Adrenal gland (tissue), 12 donors: ENCODE data around the gene IRAK3. TPM values are rescaled to one million over a fixed set of nuclear protein-coding genes. Genes with fewer than 3 reads are reported as not detected.

Experiments
- DNase-seq, 7 donors: peaks; one replicate each; pipeline ENCODE4 v3.0.0-alpha.2; 2019 to 2020
- H3K27ac ChIP-seq, 5 donors: fragments of 200-600 bp; sonication (generic) in 4 of 5; 1 replicate in 3 of 5; 2 replicates in 2 of 5; pipeline versions ENCODE4 v1.5.1 to v1.8.0; 2016 to 2020; ENCODE audit warnings: mild to moderate bottlenecking in 1 of 5
- H3K27me3 ChIP-seq: fragments of 200-600 bp; 2 replicates; pipeline ENCODE4 v1.8.0; 2021
- H3K36me3 ChIP-seq, 2 donors: fragments of 200-600 bp; replicated peaks in 1 of 2; 1 replicate in 1 of 2; 2 replicates in 1 of 2; pipeline versions ENCODE4 v1.5.1 to v1.8.0; 2018 to 2022
- H3K4me1 ChIP-seq, 2 donors: fragments of 200-600 bp; replicated peaks in 1 of 2; 1 replicate in 1 of 2; 2 replicates in 1 of 2; pipeline versions ENCODE4 v1.5.1 to v1.8.0; 2018 to 2021
- H3K4me3 ChIP-seq, 4 donors: fragments of 200-600 bp; sonication (generic) in 3 of 4; one replicate each; pipeline ENCODE4 v1.5.1; 2016 to 2018
- H3K9me3 ChIP-seq, 3 donors: fragments of 200-600 bp; sonication (generic) in 1 of 3; replicated peaks in 1 of 3; 1 replicate in 2 of 3; 2 replicates in 1 of 3; pipeline versions ENCODE4 v1.5.1 to v1.8.0; 2016 to 2021
- CTCF ChIP-seq, 6 experiments: fragments of 450-650 bp in 4 of 6; fragments of 200-600 bp in 2 of 6; sonication (generic) in 1 of 6; IDR thresholded peaks; 1 replicate in 5 of 6; 2 replicates in 1 of 6; pipeline versions ENCODE4 v1.5.1 to v1.8.0; 2016 to 2021; ENCODE audit warnings: antibody characterized with exemption in 6 of 6, mild to moderate bottlenecking in 2 of 6, moderate library complexity in 1 of 6
- POLR2A ChIP-seq, 2 donors: fragments of 450-650 bp; IDR thresholded peaks; one replicate each; pipeline ENCODE4 v1.6.1; 2017; ENCODE audit warnings: antibody characterized with exemption in 2 of 2, mild to moderate bottlenecking in 2 of 2, moderate library complexity in 1 of 2
- WGBS, 4 donors: extraction: QIAGEN DNeasy Blood & Tissue Kit in 2 of 4; methylation state at CpG; one replicate each; pipeline versions ENCODE4 v1.1.5 to v1.1.7; 2013 to 2017; 5-methylcytosine and 5-hydroxymethylcytosine counted together
- intact Hi-C, 2 donors: fragments of 100-400 bp; cut with DNase I; formaldehyde crosslinking; loops; one replicate each; pipeline versions ENCODE4 v1.14.1 to v1.15.0; 2022 to 2023
- polyA plus RNA-seq, 3 donors: library from polyadenylated mRNA; stranded (reverse); fragments of 200-250 nt in 2 of 3; fragments of 350-450 nt in 1 of 3; fragmentation: Illumina TruSeq in 1 of 3; extraction: RNeasy Lipid Tissue Mini Kit (QIAGEN cat#74804) in 1 of 3; gene quantifications; one replicate each; pipeline ENCODE4 v1.2.3, GENCODE V29; 2013 to 2014
- total RNA-seq, 9 donors: library from RNA; depleted of rRNA in 4 of 9; stranded (reverse); fragments of >200 nt in 4 of 9; fragments of 120-200 nt in 1 of 9; fragmentation: NEBNext Ultra II Directional in 1 of 9; extraction: Animal tissue kit (Norgen Biotek cat#: 25700) in 1 of 9; gene quantifications; one replicate each; pipeline versions ENCODE4 v1.1.0 to v1.2.4, GENCODE V29; 2013 to 2023
- donor health status: healthy with polysubstance abuse.
- donor health status: Bipolar disorder and iron deficiency.
- donor health status: DM: yes; HTN: yes; CAD: no.
- donor health status: DM: no; HTN: no; CAD: no.
- donor health status: DM: no; HTN: no; CAD: no.
- donor health status: DM: yes; HTN: yes; CAD: no.

IRAK3 gene
- total and polyA plus RNA-seq, 12 donors, result 3.3 to 29.0 (median 8.3) TPM

GRCh38 chr12:66189889-66190288 lies 875 bp downstream of the IRAK3 start:
- 54 to 63% (median 60%) methylated on average over 6 of the region's 6 CpGs for WGBS, 4 donors

DNA sequence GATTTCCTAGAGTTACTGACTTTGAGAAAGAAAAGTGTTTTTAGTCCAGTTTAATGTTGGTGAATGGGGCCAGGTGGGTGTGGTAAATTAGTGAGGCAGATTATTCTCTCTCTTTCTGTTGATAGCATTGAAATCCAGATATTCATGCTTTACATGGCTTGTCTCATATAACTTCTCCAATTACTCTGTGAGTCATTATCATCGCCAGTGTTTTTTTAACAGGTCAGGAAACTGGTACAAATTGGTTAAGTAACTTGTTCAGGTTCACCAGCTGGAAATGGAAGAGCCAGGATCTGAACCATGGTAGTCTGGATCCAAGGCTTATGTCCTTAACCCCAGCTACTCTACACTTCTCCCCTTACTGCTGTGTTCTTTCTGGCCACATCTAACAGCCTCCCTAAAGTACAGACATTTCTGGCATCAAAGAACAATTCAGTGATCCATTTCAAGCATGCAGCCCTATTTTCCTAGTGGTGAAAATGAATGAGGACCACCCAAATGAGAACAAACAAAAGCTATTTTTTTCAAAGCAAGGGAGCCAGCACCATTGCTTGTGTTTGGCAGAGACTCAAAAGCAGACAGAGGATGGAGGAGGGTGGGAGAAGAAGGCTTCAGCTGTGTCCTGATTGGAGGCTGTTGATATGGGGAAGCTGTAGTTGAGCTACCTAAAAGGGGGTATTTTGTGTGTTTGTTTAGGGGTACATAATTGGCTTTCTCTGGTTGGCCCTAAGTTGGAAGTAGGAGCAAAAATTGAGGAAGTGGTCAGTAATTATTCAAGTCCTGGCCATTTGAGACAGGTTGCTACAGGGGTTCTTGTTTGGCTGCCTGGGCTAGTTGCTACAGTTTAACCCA lies 1.7 kb downstream of the IRAK3 start:
- peaks cover 0 to 26% of the 10 kb centered on the region in 2 donors for H3K4me1 ChIP-seq
- H3K27me3 ChIP-seq, result no peaks in the 10 kb centered on the region
- H3K9me3 ChIP-seq, result no peaks in the 10 kb centered on the region
- WGBS, 4 donors, result 52 to 87% (median 66%) methylated on average over 1 of the region's 1 CpG
- H3K36me3 ChIP-seq, result no peaks in the 10 kb centered on the region
- peak overlapping the region in 3 of 5 donors; percentile 65 to 87 (median 81) for H3K27ac ChIP-seq
- H3K4me3 ChIP-seq, result peak overlapping the region in 1 of 4 donors; percentile 68
- no peak for DNase-seq
- TF ChIP-seq POLR2A (IDR thresholded peaks at IDR 0.05), result no peak
- TF ChIP-seq CTCF (IDR thresholded peaks at IDR 0.05), result no peak
- intact Hi-C loops, result no loop called here

More at GRCh38 chr12:66189889-66190288, 875 bp downstream of the IRAK3 start:
- no peak for DNase-seq
- TF ChIP-seq POLR2A (IDR thresholded peaks at IDR 0.05) (no peak), CTCF (IDR thresholded peaks at IDR 0.05) (no peak)
- intact Hi-C loops, result no loop called here
- H3K4me1 ChIP-seq, result peaks cover 0 to 18% of the 10 kb centered on the region in 2 donors
- no peaks in the 10 kb centered on the region for H3K9me3 ChIP-seq
- no peaks in the 10 kb centered on the region for H3K27me3 ChIP-seq
- peak overlapping the region in 1 of 4 donors; percentile 68 for H3K4me3 ChIP-seq
- H3K36me3 ChIP-seq, result no peaks in the 10 kb centered on the region
- H3K27ac ChIP-seq, result peak overlapping the region in 4 of 5 donors; percentile 69 to 94 (median 84)

DNA sequence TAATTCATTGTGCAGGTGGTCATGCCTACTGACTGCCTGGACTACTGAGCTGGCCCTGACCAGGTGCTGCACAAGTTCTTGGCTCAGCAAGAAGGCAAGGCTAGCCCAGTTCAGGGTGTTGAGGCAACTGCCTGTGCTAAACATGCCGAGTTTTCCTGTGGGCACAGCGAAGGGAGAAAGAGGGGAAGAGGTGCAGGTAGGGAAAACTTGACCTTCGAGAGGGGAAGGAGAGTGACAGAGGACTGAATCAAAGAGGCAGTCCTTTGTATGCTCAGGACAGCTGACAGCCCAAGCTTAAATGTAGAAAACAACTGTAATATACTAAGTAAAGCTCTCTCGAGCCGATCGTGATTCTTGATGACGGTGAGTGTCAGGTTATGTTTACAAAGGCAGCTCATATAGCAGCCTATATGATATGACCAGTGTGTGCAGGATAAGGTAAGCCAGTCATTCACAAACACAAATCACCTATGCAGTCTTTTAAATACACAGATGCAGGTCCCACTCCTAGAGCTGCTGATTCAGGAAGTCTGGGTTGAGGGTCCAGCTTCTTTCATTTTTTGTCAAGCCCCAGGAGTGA lies 2.6 kb downstream of the IRAK3 start:
- 72 to 80% (median 73%) methylated on average over 7 of the region's 7 CpGs for WGBS, 4 donors
- DNase-seq, result no peak
- no peak overlapping the region for H3K4me3 ChIP-seq
- H3K4me1 ChIP-seq, result peaks cover 0 to 26% of the 10 kb centered on the region in 2 donors
- H3K27ac ChIP-seq, result no peak overlapping the region
- no peaks in the 10 kb centered on the region for H3K27me3 ChIP-seq
- intact Hi-C loops, result no loop called here
- no peaks in the 10 kb centered on the region for H3K36me3 ChIP-seq
- no peaks in the 10 kb centered on the region for H3K9me3 ChIP-seq
- no peak for TF ChIP-seq CTCF (IDR thresholded peaks at IDR 0.05)

- Histone ChIP-seq H3K4me3 (no peak overlapping the region), H3K9me3 (no peaks in the 10 kb centered on the region), H3K27ac (no peak overlapping the region), H3K4me1 (peaks cover 0 to 21% of the 10 kb centered on the region in 2 donors), H3K27me3 (no peaks in the 10 kb centered on the region), H3K36me3 (no peaks in the 10 kb centered on the region)
- TF ChIP-seq CTCF (IDR thresholded peaks at IDR 0.05) (no peak), POLR2A (IDR thresholded peaks at IDR 0.05) (no peak)
- intact Hi-C loops, result no loop called here
- WGBS, 4 donors, result 88 to 94% (median 91%) methylated on average over 2 of the region's 2 CpGs
- DNase-seq, result no peak
These were observed 5.1 kb downstream of the IRAK3 start for GRCh38 chr12:66194122-66194521.
